Upper lobe of left lung (tissue), 4 donors: ENCODE measurements around the gene SLC16A11.

Experiments
- CTCF ChIP-seq, 6 experiments: fragments of 450-650 bp in 4 of 6; fragments of 200-600 bp in 2 of 6; sonication (generic) in 2 of 6; IDR thresholded peaks; one replicate each; pipeline ENCODE4 v1.5.1; 2016 to 2019; ENCODE audit warnings: antibody characterized with exemption in 6 of 6
- EP300 ChIP-seq, 4 donors: sonication (generic); formaldehyde crosslinking; IDR thresholded peaks; one replicate each; pipeline ENCODE4 v1.5.1; 2017; ENCODE audit warnings: antibody characterized with exemption in 4 of 4, control low read depth in 2 of 4

GRCh38 chr17:7077911-7078546 lies 34.1 kb upstream of the SLC16A11 start:
- TF ChIP-seq CTCF (IDR thresholded peaks at IDR 0.05) (no peak), EP300 (IDR thresholded peaks at IDR 0.05) (no peak)
